Measurements from ENCODE around the gene SERPINB5.
"Not testable (repeated sequence)": the region's sequence is repeated elsewhere in the genome, so short reads cannot be mapped to it uniquely, and the experiment has no call there.

Gene SERPINB5

GRCh38 chr18:63476668-63477067 is at the start of gene SERPINB5:
SERPINB5 (plus strand) TSS chr18:63476958; CDS start chr18:63484429, 7,471 bp downstream.
- DNase-seq (ENCODE audit: low read depth) = no peak

- DNase-seq (ENCODE audit: low read depth) = no peak
These were observed 49.2 kb upstream of the SERPINB5 start for GRCh38 chr18:63427558-63427957.

GRCh38 chr18:63430526-63430925 is 46.2 kb upstream of the SERPINB5 start:
- no peak for DNase-seq (ENCODE audit: low read depth)

GRCh38 chr18:63431180-63431579 is 45.6 kb upstream of the SERPINB5 start:
- DNase-seq (ENCODE audit: low read depth) = no peak

- DNase-seq (ENCODE audit: low read depth) = no peak
These were observed 43.4 kb upstream of the SERPINB5 start for GRCh38 chr18:63433334-63433866.

- no peak for DNase-seq (ENCODE audit: low read depth)
These were observed 38.6 kb upstream of the SERPINB5 start for GRCh38 chr18:63438181-63438580.

- peak; percentile 16 for DNase-seq (ENCODE audit: low read depth)
These were observed 37.4 kb upstream of the SERPINB5 start for GRCh38 chr18:63439334-63439733.

- DNase-seq (ENCODE audit: low read depth) = no peak
These were observed 36.5 kb upstream of the SERPINB5 start for GRCh38 chr18:63440219-63440618.

GRCh38 chr18:63440881-63441280 is 35.9 kb upstream of the SERPINB5 start:
- DNase-seq (ENCODE audit: low read depth) = no peak

- DNase-seq (ENCODE audit: low read depth) = no peak
These were observed 32.9 kb upstream of the SERPINB5 start for GRCh38 chr18:63443829-63444228.

GRCh38 chr18:63444580-63444979 is 32.2 kb upstream of the SERPINB5 start:
- DNase-seq (ENCODE audit: low read depth) = no peak

- no peak for DNase-seq (ENCODE audit: low read depth)
These were observed 31.7 kb upstream of the SERPINB5 start for GRCh38 chr18:63445037-63445436.

- DNase-seq (ENCODE audit: low read depth) = no peak
These were observed 30.5 kb upstream of the SERPINB5 start for GRCh38 chr18:63446266-63446665.

GRCh38 chr18:63447066-63447465 is 29.7 kb upstream of the SERPINB5 start:
- DNase-seq (ENCODE audit: low read depth) = no peak

GRCh38 chr18:63449426-63449825 is 27.3 kb upstream of the SERPINB5 start:
- DNase-seq (ENCODE audit: low read depth) = no peak

- DNase-seq (ENCODE audit: low read depth) = no peak
These were observed 24.7 kb upstream of the SERPINB5 start for GRCh38 chr18:63451799-63452660.

- DNase-seq (ENCODE audit: low read depth) = not testable (repeated sequence)
These were observed 24.0 kb upstream of the SERPINB5 start for GRCh38 chr18:63452751-63453150.

- DNase-seq (ENCODE audit: low read depth) = no peak
These were observed 22.3 kb upstream of the SERPINB5 start for GRCh38 chr18:63454497-63454896.

GRCh38 chr18:63457977-63458376 is 18.8 kb upstream of the SERPINB5 start:
- DNase-seq (ENCODE audit: low read depth) = no peak

GRCh38 chr18:63460414-63460813 is 16.3 kb upstream of the SERPINB5 start:
- DNase-seq (ENCODE audit: low read depth) = no peak

- DNase-seq (ENCODE audit: low read depth) = no peak
These were observed 12.3 kb upstream of the SERPINB5 start for GRCh38 chr18:63464434-63464833.

GRCh38 chr18:63465059-63465458 is 11.7 kb upstream of the SERPINB5 start:
- DNase-seq (ENCODE audit: low read depth) = no peak

- no peak for DNase-seq (ENCODE audit: low read depth)
These were observed 9.1 kb upstream of the SERPINB5 start for GRCh38 chr18:63467699-63468098.

- no peak for DNase-seq (ENCODE audit: low read depth)
These were observed 8.2 kb upstream of the SERPINB5 start for GRCh38 chr18:63468575-63468974.
